HG03045 (cell line): Measurements from ENCODE around the gene ANG.
"Not testable (repeated sequence)": the region's sequence is repeated elsewhere in the genome, so short reads cannot be mapped to it uniquely, and the experiment has no call there.

Experiments used
- ATAC-seq: cut with Tn5 transposase; IDR thresholded peaks from one replicate; pipeline ENCODE4 v1.9.1; 2021; ENCODE audit warnings: mild to moderate bottlenecking, moderate library complexity; ENCODE audit not compliant: unreplicated experiment

ANG gene

GRCh38 chr14:20697273-20698017, 8.9 kb downstream of the ANG start:
- ATAC-seq = no peak

- no peak for ATAC-seq
These were observed 9.4 kb downstream of the ANG start for GRCh38 chr14:20698018-20698329.

GRCh38 chr14:20698934-20699333, 10.4 kb downstream of the ANG start:
- ATAC-seq = no peak

- no peak for ATAC-seq
These were observed 11.4 kb downstream of the ANG start for GRCh38 chr14:20699931-20700330.

- not testable (repeated sequence) for ATAC-seq
These were observed 12.4 kb downstream of the ANG start for GRCh38 chr14:20700965-20701364.

DNA sequence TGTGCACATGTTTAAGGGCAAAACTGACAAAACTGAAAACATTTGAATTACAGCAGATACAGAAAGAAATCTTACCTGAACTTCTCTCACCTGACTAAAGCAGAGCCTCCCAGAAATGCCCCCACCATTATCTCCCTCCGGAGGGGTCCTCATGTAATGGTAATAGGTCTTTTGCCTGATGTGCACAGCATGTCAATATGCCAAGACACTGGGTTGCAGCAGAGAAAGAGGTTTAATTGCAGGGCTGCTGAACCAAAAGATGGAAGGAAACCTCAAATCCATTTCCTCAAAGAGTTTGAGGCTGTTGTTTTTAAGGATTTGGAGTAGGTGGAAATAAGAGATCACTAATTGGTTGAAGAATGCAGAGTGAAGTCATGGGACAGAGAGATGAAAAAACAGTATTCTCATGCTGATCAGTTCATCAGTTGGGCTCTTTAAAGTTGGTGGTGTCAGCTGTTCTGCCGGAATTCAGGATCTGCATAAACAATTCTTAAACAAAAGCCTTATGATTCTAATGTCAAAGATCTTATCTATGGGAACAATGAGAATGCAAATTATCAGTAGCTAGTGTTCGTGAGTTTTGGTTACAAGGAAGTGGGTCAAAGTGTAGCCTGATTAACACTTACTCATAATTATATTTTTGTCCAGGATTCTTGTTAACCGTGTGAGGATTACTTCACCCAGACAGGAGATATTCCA, 18.2 kb downstream of the ANG start:
- ATAC-seq = no peak

DNA sequence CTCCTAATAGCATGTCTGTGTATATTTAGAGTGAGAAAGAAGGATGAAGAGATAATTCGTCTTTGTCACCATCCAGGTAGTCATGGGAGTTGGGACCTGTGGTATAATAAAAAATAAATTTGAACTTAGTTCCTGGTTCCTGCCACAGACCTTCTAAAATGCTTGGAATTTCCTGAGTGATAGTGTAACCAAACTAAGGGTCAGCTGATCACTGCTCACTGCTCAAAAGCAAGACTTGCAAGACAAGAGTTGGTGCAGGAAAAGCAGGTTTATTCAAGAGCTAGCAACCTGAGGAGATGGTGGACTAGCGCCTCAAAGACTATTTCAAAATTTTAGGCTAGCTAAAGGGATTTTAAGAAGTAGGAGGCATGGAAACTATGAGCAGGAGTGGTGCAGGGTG, 19.1 kb downstream of the ANG start:
- no peak for ATAC-seq

- ATAC-seq = no peak
These were observed 22.7 kb downstream of the ANG start for GRCh38 chr14:20711261-20711660.

DNA sequence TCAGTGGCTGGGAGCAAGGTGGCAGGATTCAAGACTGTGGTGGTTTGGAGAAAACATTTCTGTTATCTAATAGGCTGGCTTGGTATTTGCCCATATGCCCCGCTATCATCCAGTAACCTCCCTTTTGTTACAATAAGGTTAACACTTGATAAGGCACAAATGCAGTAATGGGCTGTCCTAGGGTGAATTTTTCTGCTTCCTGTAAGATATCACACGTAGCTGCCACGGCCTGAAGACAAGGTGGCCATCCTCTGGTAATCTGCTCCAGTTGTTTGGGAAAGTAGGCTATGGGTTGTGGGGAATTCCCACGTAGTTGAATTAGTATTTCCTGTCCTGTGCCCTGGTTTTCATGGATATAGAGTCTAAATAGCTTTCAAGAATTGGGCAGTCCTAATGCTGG, 23.1 kb downstream of the ANG start:
- no peak for ATAC-seq

GRCh38 chr14:20712904-20713303, 24.3 kb downstream of the ANG start:
- no peak for ATAC-seq

DNA sequence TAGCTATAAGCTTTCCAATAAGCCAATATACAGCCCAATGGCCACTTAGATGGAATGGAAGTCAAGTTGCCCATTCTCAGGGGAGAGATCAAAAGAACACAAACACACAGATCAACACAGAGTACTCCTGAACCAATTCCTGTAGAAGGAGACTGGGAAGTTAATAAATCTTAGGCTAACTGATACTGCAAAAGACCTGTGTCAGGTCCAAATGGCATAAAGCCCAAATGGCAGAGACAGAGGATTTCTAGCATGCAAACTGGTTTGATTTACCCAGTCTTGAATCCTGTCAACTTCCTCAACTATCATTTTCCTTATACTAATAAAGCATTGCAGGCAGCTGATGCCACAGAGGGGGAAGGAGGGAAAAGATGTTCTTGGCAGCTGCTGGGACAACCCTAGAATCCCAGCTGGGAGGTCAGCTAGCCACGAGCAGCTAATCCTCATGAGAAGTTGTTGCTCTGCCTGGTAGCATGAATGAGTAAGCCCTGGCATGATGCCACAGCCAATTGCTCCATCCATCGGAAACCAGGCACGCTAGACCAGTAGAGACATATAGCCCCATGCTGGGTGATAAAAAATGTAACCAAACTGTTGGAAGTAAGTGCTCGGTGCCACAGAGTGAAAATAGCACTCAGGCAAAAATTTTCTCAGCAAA, 26.2 kb downstream of the ANG start:
- ATAC-seq = no peak

DNA sequence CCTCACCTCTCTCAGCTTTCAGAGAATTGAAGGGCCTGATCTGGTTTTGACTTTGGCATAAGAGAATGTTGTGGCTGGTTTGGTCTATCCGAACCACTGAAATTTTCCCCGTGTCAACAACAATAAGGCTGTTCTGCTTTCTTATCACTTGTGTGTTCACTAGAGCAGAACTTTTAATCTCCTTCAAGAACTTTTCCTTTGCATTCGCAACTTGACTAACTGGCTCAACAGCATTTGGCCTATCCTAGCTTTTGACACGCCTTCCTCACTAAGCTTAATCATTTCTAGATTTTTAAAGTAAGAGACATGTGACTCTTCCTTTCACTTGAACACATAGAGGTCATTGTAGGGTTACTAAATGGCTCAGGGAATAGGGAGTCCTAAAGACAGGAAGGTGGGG, 31.2 kb downstream of the ANG start:
- ATAC-seq = no peak

DNA sequence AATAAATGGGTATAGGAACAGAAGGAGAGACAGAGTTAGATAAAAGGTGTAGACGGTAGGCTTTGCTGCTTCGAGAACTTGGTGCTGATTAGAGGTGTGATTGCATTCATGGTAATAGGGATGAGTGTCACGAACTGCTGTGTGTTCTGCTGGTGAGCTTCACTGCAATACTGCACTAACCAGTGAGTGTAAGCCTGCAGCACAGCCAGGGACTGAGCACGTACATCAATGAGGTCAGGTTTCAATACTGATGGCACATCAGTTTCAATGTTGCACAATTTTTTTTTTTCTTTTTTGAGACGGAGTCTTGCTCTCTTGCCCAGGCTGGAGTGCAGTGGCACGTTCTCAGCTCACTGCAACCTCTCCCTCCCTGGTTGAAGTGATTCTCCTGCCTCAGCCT, 32.2 kb downstream of the ANG start:
- no peak for ATAC-seq

GRCh38 chr14:20722016-20722415, 33.5 kb downstream of the ANG start:
- no peak for ATAC-seq

DNA sequence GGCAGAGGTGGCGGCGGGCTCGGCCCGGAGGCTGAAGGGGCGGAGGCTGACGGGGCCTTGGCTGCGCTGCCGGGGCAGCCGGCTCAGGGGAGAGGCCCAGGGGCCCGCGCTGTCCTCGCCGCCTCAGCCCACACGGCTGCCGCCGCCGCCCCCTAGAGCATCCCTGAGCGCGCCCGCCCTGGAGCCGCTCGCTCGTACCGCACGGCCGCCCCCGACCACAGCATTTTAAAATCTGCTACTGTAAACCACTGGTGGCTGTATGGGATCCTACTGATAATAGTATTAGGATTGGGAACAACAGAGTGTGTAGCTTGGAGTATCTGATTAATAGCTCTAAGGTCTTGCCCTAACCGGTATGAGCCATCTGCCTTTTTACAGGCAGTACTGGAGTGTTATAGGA, 34.9 kb downstream of the ANG start:
- no peak for ATAC-seq

DNA sequence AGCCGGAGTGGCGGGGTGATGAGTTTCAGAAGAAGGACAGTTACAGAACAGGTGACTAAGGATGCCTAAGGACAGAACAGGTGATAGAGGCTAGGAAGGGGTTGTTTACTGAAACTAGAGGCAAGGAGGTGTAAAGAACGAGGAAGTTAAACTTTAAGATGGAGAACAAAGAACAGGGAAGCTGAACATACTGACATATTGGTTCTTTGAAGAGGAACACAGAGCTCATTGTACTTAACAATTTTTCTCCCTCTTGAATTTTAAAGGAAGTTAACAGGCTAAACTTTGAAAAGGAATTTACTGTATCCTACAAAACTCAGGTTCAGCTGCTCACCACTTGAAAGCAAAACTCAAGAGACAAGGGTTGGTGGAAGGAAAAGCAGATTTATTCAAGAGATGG, 37.6 kb downstream of the ANG start:
- ATAC-seq = not testable (repeated sequence)

GRCh38 chr14:20726531-20726930, 38.0 kb downstream of the ANG start:
- ATAC-seq = no peak

GRCh38 chr14:20730891-20731290, 42.3 kb downstream of the ANG start:
- ATAC-seq = no peak

- no peak for ATAC-seq
These were observed 43.9 kb downstream of the ANG start for GRCh38 chr14:20732477-20732876.

GRCh38 chr14:20732979-20733635, 44.5 kb downstream of the ANG start:
- no peak for ATAC-seq

- no peak for ATAC-seq
These were observed 45.3 kb downstream of the ANG start for GRCh38 chr14:20733684-20734429.
